ENCODE data around the gene C22orf39. TPM values are rescaled to one million over a fixed set of nuclear protein-coding genes. Genes with fewer than 3 reads are reported as not detected.

Gene C22orf39
- total RNA-seq, 4 donors from 2014 or later: 26.6 to 50.7 (median 39.4) TPM

- TF ChIP-seq POLR2AphosphoS5 (IDR thresholded peaks at IDR 0.05): no peak
- TF ChIP-seq EP300 (IDR thresholded peaks at IDR 0.05; ENCODE audit: low read depth): no peak
- TF ChIP-seq CTCF (IDR thresholded peaks at IDR 0.05): no peak
- no peak for TF ChIP-seq POLR2A (IDR thresholded peaks at IDR 0.05)
- peaks cover 19 to 34% (median 26%) of the 10 kb centered on the region in 4 donors for H3K4me1 ChIP-seq
- in situ Hi-C loops (cut with MboI; ENCODE audit: low pct_ligation_motif_present in 1 of 4, low pct_unique_long_range_greater_than_20kb in 1 of 4, low sequenced_read_pairs in 3 of 4) (no loop called here), intact Hi-C loops (cut with DNase I; ENCODE audit: low total_unique reads) (no loop called here)
- peak; percentile 26 for DNase-seq
- peak overlapping the region; percentile 67 to 95 (median 79) for H3K4me3 ChIP-seq
- no peaks in the 10 kb centered on the region for H3K36me3 ChIP-seq
- H3K27ac ChIP-seq: peak overlapping the region; percentile 80 to 99 (median 97)
- no peaks in the 10 kb centered on the region for H3K27me3 ChIP-seq
- no peaks in the 10 kb centered on the region for H3K9me3 ChIP-seq
- WGBS, 2 donors (ENCODE audit: low coverage in 1 of 2): 10 to 16% methylated on average over 4 to 12 of the region's 12 CpGs
Observed at GRCh38 chr22:19429950-19430889, 17.3 kb downstream of the C22orf39 start.

- no peaks in the 10 kb centered on the region for H3K9me3 ChIP-seq
- in situ Hi-C loops (cut with MboI; ENCODE audit: low pct_ligation_motif_present in 1 of 4, low pct_unique_long_range_greater_than_20kb in 1 of 4, low sequenced_read_pairs in 3 of 4): no loop called here
- H3K4me3 ChIP-seq: no peak overlapping the region
- 85 to 90% methylated on average over 2 to 3 of the region's 3 CpGs for WGBS, 2 donors (ENCODE audit: low coverage in 1 of 2)
- H3K27me3 ChIP-seq: no peaks in the 10 kb centered on the region
- intact Hi-C loops (cut with DNase I; ENCODE audit: low total_unique reads): no loop called here
- no peak for DNase-seq
- no peak for TF ChIP-seq CTCF (IDR thresholded peaks at IDR 0.05)
- no peak for TF ChIP-seq EP300 (IDR thresholded peaks at IDR 0.05; ENCODE audit: low read depth)
- TF ChIP-seq POLR2A (IDR thresholded peaks at IDR 0.05): no peak
- no peak for TF ChIP-seq POLR2AphosphoS5 (IDR thresholded peaks at IDR 0.05)
- no peak overlapping the region for H3K27ac ChIP-seq
- no peaks in the 10 kb centered on the region for H3K36me3 ChIP-seq
- H3K4me1 ChIP-seq: peaks cover 0 to 12% (median 0%) of the 10 kb centered on the region in 4 donors
Observed at GRCh38 chr22:19424186-19424500, 23.4 kb downstream of the C22orf39 start.

GRCh38 chr22:19422440-19423301 is 24.8 kb downstream of the C22orf39 start:
- Histone ChIP-seq H3K9me3 (no peaks in the 10 kb centered on the region), H3K27me3 (no peaks in the 10 kb centered on the region), H3K4me1 (peaks cover 0 to 6% (median 0%) of the 10 kb centered on the region in 4 donors), H3K27ac (no peak overlapping the region), H3K36me3 (no peaks in the 10 kb centered on the region), H3K4me3 (no peak overlapping the region)
- intact Hi-C loops (cut with DNase I; ENCODE audit: low total_unique reads) (no loop called here), in situ Hi-C loops (cut with MboI; ENCODE audit: low pct_ligation_motif_present in 1 of 4, low pct_unique_long_range_greater_than_20kb in 1 of 4, low sequenced_read_pairs in 3 of 4) (no loop called here)
- no peak for DNase-seq
- WGBS, 2 donors (ENCODE audit: low coverage in 1 of 2): 72 to 90% methylated on average over 9 to 11 of the region's 11 CpGs
- TF ChIP-seq EP300 (IDR thresholded peaks at IDR 0.05; ENCODE audit: low read depth) (no peak), CTCF (IDR thresholded peaks at IDR 0.05) (no peak), POLR2AphosphoS5 (IDR thresholded peaks at IDR 0.05) (no peak), POLR2A (IDR thresholded peaks at IDR 0.05) (no peak)

DNA sequence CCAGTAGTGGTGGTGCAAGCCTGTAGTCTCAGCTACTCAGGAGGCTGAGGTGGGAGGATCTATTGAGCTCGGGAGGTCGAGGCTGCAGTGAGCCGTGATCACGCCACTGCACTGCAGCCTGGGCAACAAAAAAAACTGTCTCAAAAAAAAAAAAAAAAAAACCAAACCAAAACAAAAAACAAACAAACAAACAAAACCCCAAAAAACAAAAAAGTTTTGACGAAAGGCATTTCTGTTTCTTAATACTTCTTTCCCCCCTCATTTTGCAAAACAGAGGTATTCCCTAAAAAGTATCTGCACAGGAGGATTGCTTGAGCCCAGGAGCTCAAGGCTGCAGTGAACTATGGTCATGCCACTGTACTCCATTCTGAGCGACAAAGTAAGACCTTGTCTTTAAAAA is 27.2 kb downstream of the C22orf39 start:
- no peaks in the 10 kb centered on the region for H3K36me3 ChIP-seq
- TF ChIP-seq CTCF (IDR thresholded peaks at IDR 0.05) (no peak), POLR2A (IDR thresholded peaks at IDR 0.05) (no peak), POLR2AphosphoS5 (IDR thresholded peaks at IDR 0.05) (no peak), EP300 (IDR thresholded peaks at IDR 0.05; ENCODE audit: low read depth) (no peak)
- intact Hi-C loops (cut with DNase I; ENCODE audit: low total_unique reads) (no loop called here), in situ Hi-C loops (cut with MboI; ENCODE audit: low pct_ligation_motif_present in 1 of 4, low pct_unique_long_range_greater_than_20kb in 1 of 4, low sequenced_read_pairs in 3 of 4) (no loop called here)
- H3K27ac ChIP-seq: no peak overlapping the region
- 92 to 98% methylated on average over 6 of the region's 6 CpGs for WGBS, 2 donors (ENCODE audit: low coverage in 1 of 2)
- peaks cover 0 to 6% (median 0%) of the 10 kb centered on the region in 4 donors for H3K4me1 ChIP-seq
- H3K9me3 ChIP-seq: no peaks in the 10 kb centered on the region
- no peak overlapping the region for H3K4me3 ChIP-seq
- DNase-seq: no peak
- H3K27me3 ChIP-seq: no peaks in the 10 kb centered on the region
